ENCODE results near the gene ARID1A.

DNA sequence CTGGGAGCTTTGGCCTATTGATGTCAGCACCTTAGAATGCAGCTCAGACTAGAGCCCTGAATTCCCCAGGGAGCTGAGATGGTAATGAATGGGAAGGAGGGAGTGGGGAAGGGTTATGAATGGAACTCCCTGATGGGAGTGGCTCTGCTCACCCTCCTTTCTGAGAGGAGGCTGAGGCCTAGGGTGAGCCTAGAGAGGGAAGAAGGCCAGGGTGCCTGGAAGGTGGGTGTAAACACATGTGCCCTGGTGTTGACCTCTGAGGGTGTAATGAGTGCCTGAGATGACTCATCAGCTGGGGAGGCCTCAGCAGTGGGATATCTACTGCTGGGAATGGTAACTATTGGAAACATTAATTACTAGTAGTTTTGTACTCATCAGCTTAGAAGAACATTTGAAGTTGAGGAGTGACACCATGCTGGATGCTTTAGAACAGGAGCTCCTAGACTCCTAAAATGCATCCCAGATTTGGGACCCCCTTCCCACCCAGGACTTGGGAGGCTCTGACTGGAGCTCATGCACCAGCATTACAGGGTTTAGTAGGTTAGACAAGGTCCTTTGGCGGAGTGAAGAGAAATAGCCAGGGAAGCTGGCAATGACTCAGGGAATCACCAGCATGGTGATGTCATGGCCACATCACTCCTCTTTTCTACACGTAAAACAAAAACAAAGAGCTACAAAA lies 76.0 kb downstream of the ARID1A start:
- TF ChIP-seq EZH2phosphoT487 (IDR thresholded peaks at IDR 0.05; ENCODE audit: borderline replicate concordance), result no peak
- TF ChIP-seq, protein P1, sequence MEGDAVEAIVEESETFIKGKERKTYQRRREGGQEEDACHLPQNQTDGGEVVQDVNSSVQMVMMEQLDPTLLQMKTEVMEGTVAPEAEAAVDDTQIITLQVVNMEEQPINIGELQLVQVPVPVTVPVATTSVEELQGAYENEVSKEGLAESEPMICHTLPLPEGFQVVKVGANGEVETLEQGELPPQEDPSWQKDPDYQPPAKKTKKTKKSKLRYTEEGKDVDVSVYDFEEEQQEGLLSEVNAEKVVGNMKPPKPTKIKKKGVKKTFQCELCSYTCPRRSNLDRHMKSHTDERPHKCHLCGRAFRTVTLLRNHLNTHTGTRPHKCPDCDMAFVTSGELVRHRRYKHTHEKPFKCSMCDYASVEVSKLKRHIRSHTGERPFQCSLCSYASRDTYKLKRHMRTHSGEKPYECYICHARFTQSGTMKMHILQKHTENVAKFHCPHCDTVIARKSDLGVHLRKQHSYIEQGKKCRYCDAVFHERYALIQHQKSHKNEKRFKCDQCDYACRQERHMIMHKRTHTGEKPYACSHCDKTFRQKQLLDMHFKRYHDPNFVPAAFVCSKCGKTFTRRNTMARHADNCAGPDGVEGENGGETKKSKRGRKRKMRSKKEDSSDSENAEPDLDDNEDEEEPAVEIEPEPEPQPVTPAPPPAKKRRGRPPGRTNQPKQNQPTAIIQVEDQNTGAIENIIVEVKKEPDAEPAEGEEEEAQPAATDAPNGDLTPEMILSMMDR (conservative IDR thresholded peaks at IDR 0.05; ENCODE audit: low read length), result no peak
